GM21390 (cell line): ENCODE measurements around the gene KBTBD13.

Source experiments
- ATAC-seq: cut with Tn5 transposase; IDR thresholded peaks from one replicate; pipeline ENCODE4 v1.9.1; 2021; ENCODE audit not compliant: unreplicated experiment

KBTBD13 gene

DNA sequence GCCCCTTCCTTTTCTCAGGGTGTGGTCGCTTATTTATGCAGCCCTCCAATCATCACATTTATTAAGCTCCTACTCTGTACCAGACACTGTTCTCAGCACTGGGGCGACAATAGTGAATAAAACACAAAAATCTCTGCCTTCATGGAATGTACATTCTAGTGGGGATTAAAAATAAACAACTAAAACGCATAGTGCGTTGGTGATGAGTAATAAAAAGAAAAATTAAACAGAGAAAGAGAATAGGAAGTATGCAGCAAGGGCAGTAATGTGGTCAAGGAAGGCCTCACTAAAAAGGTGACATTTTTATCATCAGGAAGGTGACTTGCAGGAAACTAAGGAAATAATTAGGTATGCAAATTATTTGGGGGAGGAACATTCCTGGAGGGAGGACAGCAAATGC is 26.3 kb upstream of the KBTBD13 start:
- no peak for ATAC-seq

DNA sequence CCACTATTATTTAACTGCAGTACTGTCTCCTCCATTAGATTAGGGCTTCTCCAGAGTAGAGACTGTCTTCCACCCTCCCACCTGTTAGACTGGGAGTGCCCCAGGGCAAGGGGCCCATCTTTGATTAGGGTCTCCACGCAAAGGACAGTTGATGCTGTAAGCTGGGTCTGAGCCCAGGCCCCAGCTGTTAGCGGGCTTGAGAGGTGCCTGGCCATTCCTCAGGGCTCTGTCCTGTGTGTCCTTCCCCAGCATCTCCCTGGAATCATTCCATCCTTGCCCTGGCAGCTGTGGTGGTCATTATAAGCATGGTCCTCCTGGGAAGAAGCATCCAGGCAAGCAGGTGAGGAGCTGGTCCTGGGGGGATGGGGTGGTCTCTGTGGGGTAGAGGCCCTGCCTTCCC is 25.3 kb upstream of the KBTBD13 start:
- no peak for ATAC-seq

GRCh38 chr15:65052956-65053355 is 23.6 kb upstream of the KBTBD13 start:
- ATAC-seq: no peak

GRCh38 chr15:65054333-65055200 is 22.0 kb upstream of the KBTBD13 start:
- ATAC-seq: no peak

GRCh38 chr15:65055201-65055870 is 21.2 kb upstream of the KBTBD13 start:
- no peak for ATAC-seq

DNA sequence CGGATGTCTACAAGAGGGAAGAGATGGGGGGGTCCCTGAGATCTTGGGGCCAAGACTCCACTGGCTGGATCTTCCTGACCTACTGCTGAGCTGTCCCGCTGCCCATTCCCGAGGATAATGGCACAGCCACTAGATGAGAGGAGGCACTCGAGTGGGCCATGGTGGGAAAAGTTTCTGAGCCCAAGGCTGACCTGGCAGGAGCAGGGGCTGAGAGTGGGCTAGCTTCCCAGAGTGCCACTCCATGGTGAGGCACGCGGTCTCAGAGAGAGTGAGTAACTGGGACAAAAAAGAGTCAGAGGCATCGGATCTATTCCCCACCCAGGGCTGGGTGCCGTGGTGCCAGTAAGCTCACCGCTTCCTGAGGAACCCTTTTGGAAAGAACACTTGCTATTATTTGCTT is 20.4 kb upstream of the KBTBD13 start:
- no peak for ATAC-seq

DNA sequence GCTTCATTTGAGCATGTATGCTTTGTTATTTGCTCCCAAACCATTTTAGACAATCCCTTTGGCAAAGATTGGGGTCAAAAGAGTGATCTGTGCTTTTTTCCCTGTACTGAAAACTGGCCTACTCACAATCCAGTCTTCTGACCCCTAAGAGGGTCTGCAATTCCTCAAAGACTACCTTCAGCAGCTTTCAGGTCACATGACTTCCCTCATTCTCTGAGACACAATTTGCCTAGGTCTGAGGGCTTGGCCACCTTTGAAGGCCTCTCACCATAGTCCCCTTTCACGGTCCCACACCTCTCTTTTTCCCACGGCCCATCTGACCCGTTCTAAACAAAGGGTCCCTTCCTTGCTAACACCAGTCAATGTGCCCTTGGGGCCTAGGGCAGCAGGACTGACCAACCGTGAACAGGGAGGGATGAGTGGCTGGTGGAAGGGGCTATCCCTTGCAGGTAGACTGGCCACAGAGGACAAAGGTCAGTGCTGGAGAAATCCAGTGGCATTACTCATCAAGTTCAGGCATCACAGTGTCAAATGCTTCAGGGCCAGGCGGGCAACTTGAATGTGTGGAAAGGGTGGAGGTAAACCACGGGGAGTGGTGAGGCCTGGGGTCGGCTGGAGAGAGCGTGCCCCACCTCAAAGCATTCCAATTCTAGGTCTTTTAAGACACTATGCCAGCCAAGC is 19.5 kb upstream of the KBTBD13 start:
- ATAC-seq: no peak

GRCh38 chr15:65057549-65057940 is 19.0 kb upstream of the KBTBD13 start:
- ATAC-seq: no peak

DNA sequence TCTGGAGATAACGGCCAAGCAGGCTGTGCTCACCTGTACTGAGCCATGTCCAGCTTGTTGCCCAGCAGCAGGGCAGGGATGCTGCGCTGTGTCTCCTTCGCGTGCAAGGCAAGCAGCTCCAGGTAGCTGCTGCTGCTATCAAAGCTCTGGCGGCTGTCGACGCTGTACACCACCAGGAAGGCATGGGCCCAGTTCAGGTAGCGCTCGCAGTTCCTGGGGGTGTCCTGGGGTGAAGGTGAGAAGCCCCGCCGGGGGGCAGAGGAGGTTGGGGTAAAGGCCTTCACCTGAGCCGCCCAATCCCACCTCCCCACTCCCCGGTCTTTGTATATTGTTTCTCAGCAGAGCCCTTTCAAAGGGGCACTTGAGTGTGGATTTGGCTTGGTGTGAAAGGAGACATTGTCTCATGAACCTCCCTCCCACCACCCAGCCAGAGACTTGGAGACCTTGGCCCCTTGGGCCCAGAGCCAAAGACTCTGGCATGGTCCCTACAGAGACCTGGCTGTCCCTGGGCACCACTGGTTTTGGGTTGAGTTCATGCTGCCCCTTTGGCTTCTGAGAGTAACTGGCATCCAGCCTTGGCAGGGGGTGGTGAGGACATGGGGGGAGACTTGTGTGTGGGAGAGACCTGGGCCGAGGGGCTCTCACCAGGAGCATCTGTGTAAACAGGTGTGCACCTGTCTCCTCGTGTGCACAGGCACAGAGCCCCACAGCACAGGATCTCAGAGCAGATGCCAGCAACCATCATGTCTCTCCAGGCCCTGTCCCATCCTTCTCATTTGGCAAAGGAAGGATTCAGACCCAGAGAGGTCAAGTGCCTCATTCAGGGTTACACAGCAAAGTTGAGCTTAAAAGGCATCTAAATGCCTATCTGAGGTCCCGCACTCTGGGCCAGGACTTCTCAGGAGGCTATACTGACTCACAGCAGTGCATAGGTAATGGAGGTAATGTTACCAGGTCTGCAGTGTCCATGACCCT is 17.9 kb upstream of the KBTBD13 start:
- no peak for ATAC-seq

- ATAC-seq: no peak
These were observed 17.2 kb upstream of the KBTBD13 start for GRCh38 chr15:65059369-65059750.

DNA sequence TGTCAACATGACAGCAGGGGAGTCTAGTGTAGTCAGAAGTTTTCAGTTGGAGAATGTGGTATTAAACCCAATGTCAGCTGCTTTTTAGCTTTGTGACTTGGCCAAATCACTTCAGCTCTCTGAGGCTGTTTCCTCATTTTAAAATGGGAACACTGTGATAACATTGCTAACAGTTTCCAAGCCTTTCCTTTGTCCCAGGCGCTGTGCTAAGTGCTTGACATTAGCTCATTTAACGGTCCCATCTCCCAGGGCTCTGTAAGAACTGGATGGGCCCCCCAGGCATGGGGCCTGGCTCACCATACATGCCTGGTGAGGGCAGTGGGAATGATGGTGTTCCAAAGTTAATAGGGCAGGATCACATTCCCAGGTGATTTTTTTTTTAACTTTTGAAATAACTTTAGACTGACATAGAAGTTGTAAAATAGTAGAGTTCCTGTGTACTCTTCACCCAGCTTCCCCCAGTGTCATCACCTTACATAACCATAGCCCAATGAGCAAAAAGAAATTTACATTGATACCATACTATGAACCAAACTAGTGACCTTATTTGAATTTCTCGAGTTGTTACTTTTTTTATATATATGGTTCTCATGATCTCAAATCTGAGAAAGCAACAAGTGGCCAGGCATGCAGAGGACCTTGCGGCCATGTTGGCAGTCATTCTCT is 16.5 kb upstream of the KBTBD13 start:
- no peak for ATAC-seq

DNA sequence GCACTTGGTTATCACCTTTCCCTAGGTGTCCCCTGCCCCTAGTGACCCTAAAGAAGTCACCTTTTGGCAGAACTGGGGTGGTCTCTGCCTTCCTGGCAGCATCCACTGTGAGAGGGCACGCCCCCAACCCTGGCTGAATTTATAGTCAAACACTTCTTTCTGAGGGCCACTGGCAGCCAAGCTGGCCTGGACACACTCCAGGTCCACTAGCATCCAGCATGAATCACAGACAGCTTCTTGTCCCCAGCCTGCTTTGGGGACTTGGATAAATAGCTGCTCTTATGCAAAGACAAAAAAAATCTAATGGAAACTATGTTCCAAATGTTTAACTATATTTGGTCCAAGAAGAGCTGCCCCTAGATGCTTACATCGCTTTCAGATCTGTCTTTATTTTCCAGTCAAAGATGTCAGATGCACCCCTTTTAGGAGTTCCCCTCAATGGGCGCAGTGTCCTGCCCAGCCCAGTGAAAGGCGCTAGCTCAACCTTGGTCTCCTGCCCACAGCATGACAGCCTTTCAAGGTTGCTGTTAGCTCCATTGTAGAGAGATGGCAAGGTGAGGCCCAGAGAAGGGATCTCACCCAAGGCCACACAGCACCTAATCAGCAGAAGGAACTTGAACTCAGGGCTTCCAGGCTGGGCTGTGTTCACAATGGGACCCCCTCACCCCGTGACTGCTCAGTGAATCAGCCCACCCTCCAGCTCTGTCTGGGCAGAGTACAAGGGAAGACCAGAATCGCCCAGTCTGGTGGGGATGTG is 15.7 kb upstream of the KBTBD13 start:
- no peak for ATAC-seq

GRCh38 chr15:65062061-65062460 is 14.5 kb upstream of the KBTBD13 start:
- ATAC-seq: no peak

- ATAC-seq: no peak
These were observed 13.8 kb upstream of the KBTBD13 start for GRCh38 chr15:65062726-65063125.

DNA sequence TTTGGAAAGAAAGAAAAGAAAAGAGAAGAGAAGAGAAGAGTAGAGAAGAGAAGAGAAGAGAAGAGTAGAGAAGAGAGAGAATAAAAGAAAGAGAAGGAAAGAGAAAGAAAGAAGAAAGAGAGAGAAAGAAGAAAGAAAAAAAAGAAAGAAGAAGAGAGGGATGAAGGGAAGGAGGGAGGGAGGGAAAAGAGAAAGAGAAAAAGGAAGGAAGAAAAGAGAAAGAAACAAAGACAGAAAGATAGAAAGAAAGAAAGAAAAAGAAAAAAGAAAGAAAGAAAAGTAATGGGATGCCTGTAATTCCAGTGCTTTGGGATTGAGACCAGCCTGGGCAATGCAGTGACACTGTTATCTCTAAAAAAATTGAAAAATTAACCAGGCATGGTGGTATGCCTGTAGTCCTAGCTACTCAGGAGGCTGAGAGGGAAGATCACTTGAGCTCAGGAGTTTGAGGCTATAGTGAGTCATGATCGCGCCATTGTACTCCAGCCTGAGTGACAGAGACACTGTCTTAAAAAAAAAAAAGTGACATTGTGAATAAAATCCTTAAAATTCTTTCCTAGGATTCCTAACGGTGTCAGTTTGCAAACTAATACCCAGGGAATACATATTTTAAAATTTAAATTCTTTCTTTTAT is 10.4 kb upstream of the KBTBD13 start:
- ATAC-seq: no peak

DNA sequence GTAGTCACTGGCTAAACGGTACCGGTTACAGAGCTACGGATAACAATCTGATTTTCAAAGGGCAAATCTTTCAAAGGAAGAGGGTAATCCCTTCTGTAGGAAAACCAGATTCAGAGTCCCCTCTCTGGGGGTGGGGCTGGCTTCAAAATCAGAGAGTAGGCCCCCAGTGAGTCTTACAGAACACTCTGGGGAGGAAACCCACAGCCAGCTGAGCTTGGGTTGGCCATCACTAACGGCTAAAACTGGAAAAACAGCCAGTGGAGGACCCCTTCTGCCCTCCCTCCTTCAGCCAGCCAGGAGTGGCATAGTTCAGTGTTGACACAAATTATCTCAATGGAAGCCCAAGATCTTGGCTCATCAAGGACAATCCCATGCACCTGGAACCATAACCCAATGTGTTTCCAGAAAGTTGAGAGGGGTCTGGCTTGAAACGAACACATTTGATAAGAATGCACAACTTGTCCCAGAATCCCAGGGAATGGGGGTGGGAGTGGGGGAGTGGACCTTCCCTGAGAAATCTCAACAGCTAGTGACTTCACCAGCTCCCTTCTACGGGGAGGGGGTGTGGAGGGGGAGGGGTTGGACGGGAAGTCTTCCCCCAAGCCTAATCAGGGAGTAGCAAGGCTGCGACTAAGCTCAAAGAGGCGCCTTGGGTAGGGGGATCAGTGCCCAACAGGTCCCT is 9.8 kb upstream of the KBTBD13 start:
- ATAC-seq: no peak

DNA sequence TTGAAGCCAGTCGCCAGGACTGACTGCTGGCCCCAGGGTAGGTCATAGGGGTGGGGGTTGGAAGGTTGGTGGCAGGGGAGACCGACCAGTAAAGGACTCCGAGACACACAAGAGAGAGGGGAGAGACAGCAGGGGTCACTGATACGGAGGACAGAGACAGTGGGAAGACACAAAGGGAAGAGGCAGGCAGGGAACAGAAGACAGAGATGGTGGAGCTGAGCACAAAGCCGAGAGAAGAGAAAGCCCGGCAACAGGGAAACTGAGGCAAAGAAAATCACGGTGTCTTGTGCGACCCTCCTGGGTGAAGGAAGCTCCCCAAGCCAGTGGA is 9.3 kb upstream of the KBTBD13 start:
- no peak for ATAC-seq

- ATAC-seq: no peak
These were observed 8.7 kb upstream of the KBTBD13 start, which contains the start of gene RASL12 for GRCh38 chr15:65067645-65068402. Gene RASL12 (minus strand): TSS chr15:65067991. CDS start chr15:65067835, 156 bp downstream.
